GM12872 (cell line): ENCODE results near the gene SPRY1.

Experiments
- TF ChIP-seq, protein P1 (sequence below): IDR thresholded peaks from 3 replicates; pipeline ENCODE4 v1.5.1; 2011; ENCODE audit warnings: low read depth, mild to moderate bottlenecking, low read length, moderate library complexity; ENCODE audit not compliant: insufficient read depth

SPRY1 gene

DNA sequence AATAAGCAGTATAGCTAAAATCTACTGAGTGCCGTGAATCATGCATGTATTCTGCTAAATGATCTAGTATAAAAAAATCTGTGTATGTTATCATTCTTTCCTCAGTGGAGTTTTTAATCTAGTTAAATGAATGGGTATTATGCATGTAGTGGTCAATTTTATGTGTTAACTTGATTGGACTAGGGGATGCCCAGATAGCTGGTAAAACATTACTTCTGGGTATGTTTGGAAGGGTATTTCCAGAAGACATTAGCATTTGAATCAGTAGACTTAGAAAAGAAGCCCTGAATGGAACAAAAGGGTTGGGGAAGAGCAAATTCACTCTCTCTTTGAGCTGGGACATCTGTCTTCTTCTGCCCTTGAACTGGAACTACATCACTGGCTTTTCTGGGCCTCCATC lies 34.5 kb upstream of the SPRY1 start:
- TF ChIP-seq, protein P1, sequence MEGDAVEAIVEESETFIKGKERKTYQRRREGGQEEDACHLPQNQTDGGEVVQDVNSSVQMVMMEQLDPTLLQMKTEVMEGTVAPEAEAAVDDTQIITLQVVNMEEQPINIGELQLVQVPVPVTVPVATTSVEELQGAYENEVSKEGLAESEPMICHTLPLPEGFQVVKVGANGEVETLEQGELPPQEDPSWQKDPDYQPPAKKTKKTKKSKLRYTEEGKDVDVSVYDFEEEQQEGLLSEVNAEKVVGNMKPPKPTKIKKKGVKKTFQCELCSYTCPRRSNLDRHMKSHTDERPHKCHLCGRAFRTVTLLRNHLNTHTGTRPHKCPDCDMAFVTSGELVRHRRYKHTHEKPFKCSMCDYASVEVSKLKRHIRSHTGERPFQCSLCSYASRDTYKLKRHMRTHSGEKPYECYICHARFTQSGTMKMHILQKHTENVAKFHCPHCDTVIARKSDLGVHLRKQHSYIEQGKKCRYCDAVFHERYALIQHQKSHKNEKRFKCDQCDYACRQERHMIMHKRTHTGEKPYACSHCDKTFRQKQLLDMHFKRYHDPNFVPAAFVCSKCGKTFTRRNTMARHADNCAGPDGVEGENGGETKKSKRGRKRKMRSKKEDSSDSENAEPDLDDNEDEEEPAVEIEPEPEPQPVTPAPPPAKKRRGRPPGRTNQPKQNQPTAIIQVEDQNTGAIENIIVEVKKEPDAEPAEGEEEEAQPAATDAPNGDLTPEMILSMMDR = no peak

DNA sequence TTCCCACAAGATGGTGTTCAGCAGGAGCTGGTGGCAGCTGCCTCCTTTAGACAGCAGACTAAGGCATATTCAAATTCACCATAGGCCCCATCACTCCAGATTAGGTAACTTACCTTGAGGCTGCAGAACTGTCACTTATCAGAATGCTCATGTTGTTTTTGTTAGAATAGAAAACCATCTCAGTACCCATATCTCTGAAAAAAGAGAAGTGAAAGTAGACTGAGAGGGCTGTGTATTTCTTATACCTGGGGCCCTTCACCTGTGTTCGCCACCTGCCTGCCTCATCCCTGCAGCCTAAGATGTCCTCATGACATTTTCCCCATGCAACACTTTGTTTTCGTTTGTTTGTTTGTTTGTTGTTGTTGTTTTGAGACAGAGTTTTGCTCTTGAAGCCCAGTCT lies 32.9 kb upstream of the SPRY1 start:
- TF ChIP-seq, protein P1 = no peak

DNA sequence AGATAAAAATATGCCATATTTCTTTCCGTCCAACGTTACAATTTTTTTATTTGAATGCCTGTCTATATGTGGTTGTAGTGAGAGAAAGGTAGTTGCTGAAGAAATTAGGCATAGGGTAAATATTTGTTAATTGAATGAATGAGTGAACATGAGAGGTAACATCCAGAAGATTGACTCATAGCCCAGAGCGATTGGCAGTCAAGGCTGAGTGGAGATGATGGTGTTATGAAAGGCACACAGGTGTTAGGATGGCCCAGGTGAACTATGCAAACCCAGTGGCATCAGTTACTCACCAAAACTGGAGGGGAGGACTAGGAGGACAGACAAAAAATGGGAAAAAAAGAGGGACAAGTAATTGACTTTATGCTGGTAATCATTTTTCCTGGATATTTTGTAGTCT lies 31.7 kb upstream of the SPRY1 start:
- TF ChIP-seq, protein P1 = no peak

DNA sequence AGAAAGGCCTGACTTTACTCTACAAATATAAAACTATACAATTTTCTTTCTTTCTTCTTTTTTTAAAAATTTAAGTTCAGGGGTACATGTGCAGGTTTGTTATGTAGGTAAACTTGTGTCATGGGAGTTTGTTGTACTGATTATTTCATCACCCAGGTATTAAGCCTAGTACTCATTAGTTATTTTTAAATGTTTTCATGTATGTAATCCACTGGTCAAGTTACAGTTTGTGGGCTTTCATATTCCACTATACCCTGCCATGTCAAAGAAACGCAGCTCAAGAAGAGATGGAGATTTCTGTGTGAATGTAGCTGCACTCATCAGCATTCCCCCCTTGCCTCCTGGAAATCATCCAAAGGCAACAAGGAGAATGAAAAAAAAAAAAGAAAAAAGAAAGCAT lies 31.2 kb upstream of the SPRY1 start:
- TF ChIP-seq, protein P1 = no peak

DNA sequence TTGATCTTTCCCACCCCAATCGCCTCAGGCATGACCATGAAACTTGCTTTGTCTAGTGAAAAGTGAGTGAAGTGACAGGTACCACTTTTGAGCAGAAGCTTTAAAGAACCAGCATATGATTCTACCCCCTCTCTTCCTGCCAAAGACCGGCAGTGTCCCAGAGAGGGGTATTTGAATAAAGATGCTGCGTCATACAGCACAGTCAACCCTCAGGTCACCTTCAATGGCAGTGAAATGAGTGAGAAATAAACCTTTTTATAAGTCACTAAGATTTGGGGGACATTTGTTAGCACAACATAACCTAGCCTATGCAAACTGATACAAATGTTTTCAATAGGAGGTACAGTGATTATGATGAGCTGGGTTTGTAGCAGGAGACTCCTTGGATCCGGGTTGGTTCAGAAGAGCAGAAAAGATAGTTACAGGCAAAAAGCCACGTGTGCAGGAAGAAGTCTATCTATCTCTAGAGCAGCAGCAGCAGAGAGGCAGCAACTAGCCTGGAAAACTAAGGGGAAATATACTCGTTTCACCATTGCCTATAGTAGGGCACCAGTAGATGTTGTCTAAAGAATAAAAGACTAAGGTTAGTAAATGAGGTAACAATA lies 30.3 kb upstream of the SPRY1 start:
- TF ChIP-seq, protein P1 = no peak

DNA sequence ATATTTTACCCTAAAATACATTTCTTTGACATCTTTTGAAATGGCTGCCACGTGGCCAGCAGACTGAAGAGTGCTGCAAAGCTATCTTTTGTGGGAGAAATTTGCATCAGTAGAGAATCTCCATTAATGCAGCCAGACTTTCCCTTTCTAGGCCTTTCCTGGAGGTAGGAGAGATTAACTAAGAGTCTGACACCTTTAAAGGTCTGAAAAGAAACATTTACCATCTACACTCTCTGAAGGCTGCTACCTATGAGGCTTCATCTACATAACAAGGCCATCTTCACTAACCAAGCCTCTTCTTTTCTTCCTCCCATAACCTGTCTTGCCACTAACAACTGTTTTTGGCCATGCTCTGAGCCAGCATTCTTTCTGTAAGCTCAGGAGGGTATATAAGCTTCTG lies 17.8 kb upstream of the SPRY1 start:
- TF ChIP-seq, protein P1 = no peak

DNA sequence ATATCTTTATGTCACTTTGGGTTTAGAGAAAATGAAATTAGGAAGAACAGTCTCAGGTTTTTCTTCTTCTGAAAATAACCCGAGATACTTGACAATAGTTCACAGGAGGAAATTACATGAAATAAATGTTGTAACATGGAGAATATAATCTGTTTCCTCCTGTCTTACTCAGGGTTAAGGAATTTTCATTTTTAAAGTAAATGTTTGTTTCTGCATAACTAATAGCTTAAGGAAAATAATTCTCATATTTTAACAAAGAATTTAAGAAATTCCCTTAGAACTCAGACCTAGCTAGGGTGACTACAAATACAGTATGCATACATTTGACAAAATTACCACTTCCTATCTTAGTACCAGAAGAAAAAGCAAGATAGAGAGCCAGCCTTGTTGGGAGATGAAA lies 17.2 kb upstream of the SPRY1 start:
- TF ChIP-seq, protein P1 = no peak
